Left colon (tissue), 2 donors: ENCODE measurements around the gene SRGAP2B. TPM values are rescaled to one million over a fixed set of nuclear protein-coding genes. Genes with fewer than 3 reads are reported as not detected.
"Not testable (repeated sequence)": the region's sequence is repeated elsewhere in the genome, so short reads cannot be mapped to it uniquely, and the experiment has no call there.

Experiments
- ATAC-seq: fragments of 200-7000 bp; cut with Tn5 transposase; one replicate; pipeline ENCODE4 v1.9.1; 2020; ENCODE audit warnings: mild to moderate bottlenecking, moderate library complexity
- DNase-seq, 2 donors: peaks; one replicate each; pipeline ENCODE4 v3.0.0-alpha.2; 2020
- intact Hi-C, 2 donors: fragments of 100-400 bp; cut with DNase I in 1 of 2; cut with micrococcal nuclease in 1 of 2; formaldehyde crosslinking; loops; one replicate each; pipeline versions ENCODE4 v1.11.2 to v1.14.0; 2022; cut with DNase I, micrococcal nuclease
- total RNA-seq, 2 donors: library from RNA; stranded (reverse); fragmentation: NEBNext Ultra II Directional; extraction: Animal tissue kit (Norgen Biotek cat#: 25700); gene quantifications; one replicate each; pipeline ENCODE4 v1.2.1, GENCODE V29; 2021
- donor health status: DM: no; HTN: no; CAD: no.
- donor health status: DM: yes; HTN: yes; CAD: no.

Gene SRGAP2B
- total RNA-seq, 2 donors from 2014 or later = 6.8 to 7.2 TPM

GRCh38 chr1:145055217-145055760 is 39.8 kb downstream of the SRGAP2B start:
- DNase-seq, intact Hi-C loops: not testable (repeated sequence)
- ATAC-seq = peak; percentile 14

GRCh38 chr1:145053428-145053827 is 41.7 kb downstream of the SRGAP2B start:
- intact Hi-C loops, ATAC-seq: not testable (repeated sequence)

GRCh38 chr1:145052019-145052776 is 42.9 kb downstream of the SRGAP2B start:
- ATAC-seq = peak; percentile 55
- DNase-seq, intact Hi-C loops: not testable (repeated sequence)

More at GRCh38 chr1:145053428-145053827, 41.7 kb downstream of the SRGAP2B start:
- not testable (repeated sequence) for DNase-seq

- DNase-seq, ATAC-seq, intact Hi-C loops: not testable (repeated sequence)
Measured at GRCh38 chr1:145048181-145048856, 46.8 kb downstream of the SRGAP2B start.

GRCh38 chr1:145047553-145047952 is 47.6 kb downstream of the SRGAP2B start:
- ATAC-seq, DNase-seq, intact Hi-C loops: not testable (repeated sequence)

- DNase-seq, ATAC-seq, intact Hi-C loops: not testable (repeated sequence)
Measured at GRCh38 chr1:145045571-145046273, 49.4 kb downstream of the SRGAP2B start.

- ATAC-seq, intact Hi-C loops, DNase-seq: not testable (repeated sequence)
Measured at GRCh38 chr1:145041519-145041918, 53.6 kb downstream of the SRGAP2B start.

- ATAC-seq, DNase-seq, intact Hi-C loops: not testable (repeated sequence)
Measured at GRCh38 chr1:145036019-145036418, 59.1 kb downstream of the SRGAP2B start.

- DNase-seq, intact Hi-C loops: not testable (repeated sequence)
- ATAC-seq = peak; percentile 41
Measured at GRCh38 chr1:145033523-145033922, 61.6 kb downstream of the SRGAP2B start.

- not testable (repeated sequence) for ATAC-seq, DNase-seq
Measured at GRCh38 chr1:145027251-145027650, 67.9 kb downstream of the SRGAP2B start.

GRCh38 chr1:145025286-145025685 is 69.8 kb downstream of the SRGAP2B start:
- not testable (repeated sequence) for ATAC-seq

More at GRCh38 chr1:145027251-145027650, 67.9 kb downstream of the SRGAP2B start:
- intact Hi-C loops = not testable (repeated sequence)

GRCh38 chr1:145022259-145022658 is 72.9 kb downstream of the SRGAP2B start:
- DNase-seq, intact Hi-C loops, ATAC-seq: not testable (repeated sequence)

More at GRCh38 chr1:145025286-145025685, 69.8 kb downstream of the SRGAP2B start:
- DNase-seq, intact Hi-C loops: not testable (repeated sequence)

GRCh38 chr1:145021749-145022148 is 73.4 kb downstream of the SRGAP2B start:
- intact Hi-C loops, ATAC-seq, DNase-seq: not testable (repeated sequence)

- DNase-seq, ATAC-seq, intact Hi-C loops: not testable (repeated sequence)
Measured at GRCh38 chr1:145019709-145020108, 75.4 kb downstream of the SRGAP2B start.

- ATAC-seq, DNase-seq, intact Hi-C loops: not testable (repeated sequence)
Measured at GRCh38 chr1:145017725-145018124, 77.4 kb downstream of the SRGAP2B start.

GRCh38 chr1:145016492-145016862 is 78.7 kb downstream of the SRGAP2B start:
- intact Hi-C loops, ATAC-seq, DNase-seq: not testable (repeated sequence)

GRCh38 chr1:145015744-145016491 is 79.2 kb downstream of the SRGAP2B start:
- intact Hi-C loops, DNase-seq, ATAC-seq: not testable (repeated sequence)

GRCh38 chr1:145013353-145013752 is 81.8 kb downstream of the SRGAP2B start:
- ATAC-seq, DNase-seq, intact Hi-C loops: not testable (repeated sequence)
